Cardiac septum (tissue), 1 donor: ENCODE data around the gene CRYBA1. TPM values are rescaled to one million over a fixed set of nuclear protein-coding genes. Genes with fewer than 3 reads are reported as not detected.
"Not testable (repeated sequence)": the region's sequence is repeated elsewhere in the genome, so short reads cannot be mapped to it uniquely, and the experiment has no call there.

Experiments
- DNase-seq: peaks from one replicate; pipeline ENCODE4 v3.0.0-alpha.2; 2020; ENCODE audit warnings: low spot score
- intact Hi-C: fragments of 100-400 bp; cut with DNase I; formaldehyde crosslinking; loops from one replicate; pipeline ENCODE4 v1.14.0; 2022
- total RNA-seq: library from RNA; stranded (reverse); fragmentation: NEBNext Ultra II Directional; extraction: Animal tissue kit (Norgen Biotek cat#: 25700); gene quantifications from one replicate; pipeline ENCODE4 v1.2.1, GENCODE V29; 2021
- donor health status: DM: no; HTN: no; CAD: no.

CRYBA1 gene
- total RNA-seq, 1 donor from 2014 or later, result not detected

DNA sequence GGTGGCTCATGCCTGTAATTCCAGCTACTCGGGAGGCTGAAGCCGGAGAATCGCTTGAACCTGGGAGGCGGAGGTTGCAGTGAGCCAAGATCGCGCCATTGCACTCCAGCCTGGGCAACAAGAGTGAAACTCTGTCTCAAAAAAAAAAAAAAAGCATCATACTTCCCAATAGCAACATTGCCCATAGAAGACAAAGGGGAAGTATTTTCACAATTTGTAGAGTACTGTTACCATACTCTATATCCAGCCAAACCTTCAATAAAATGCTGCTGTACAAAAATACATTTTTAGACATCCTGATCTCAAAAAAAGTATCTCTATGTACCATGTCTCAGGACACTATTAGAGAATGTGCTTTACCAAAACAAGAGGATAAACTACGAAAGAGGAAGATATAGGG lies 11.7 kb upstream of the CRYBA1 start:
- DNase-seq, intact Hi-C loops: not testable (repeated sequence)

DNA sequence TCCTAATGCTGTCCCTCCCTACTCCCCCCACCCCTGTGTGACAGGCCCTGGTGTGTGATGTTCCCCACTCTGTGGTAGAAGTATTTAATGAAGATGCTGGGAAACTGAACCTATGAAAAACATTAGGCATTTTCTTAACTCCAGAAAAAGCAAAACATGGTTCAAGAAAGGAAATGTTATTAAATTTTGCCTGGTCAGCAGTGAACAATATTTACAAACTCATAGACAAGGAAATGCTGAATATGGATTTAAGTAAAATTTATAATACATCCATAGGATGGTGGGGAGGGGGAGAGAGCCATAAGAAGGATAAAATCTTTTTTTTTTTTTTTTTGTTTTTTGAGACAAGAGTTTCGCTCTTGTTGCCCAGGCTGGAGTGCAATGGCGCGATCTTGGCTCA lies 10.8 kb upstream of the CRYBA1 start:
- intact Hi-C loops, result no loop called here
- no peak for DNase-seq

DNA sequence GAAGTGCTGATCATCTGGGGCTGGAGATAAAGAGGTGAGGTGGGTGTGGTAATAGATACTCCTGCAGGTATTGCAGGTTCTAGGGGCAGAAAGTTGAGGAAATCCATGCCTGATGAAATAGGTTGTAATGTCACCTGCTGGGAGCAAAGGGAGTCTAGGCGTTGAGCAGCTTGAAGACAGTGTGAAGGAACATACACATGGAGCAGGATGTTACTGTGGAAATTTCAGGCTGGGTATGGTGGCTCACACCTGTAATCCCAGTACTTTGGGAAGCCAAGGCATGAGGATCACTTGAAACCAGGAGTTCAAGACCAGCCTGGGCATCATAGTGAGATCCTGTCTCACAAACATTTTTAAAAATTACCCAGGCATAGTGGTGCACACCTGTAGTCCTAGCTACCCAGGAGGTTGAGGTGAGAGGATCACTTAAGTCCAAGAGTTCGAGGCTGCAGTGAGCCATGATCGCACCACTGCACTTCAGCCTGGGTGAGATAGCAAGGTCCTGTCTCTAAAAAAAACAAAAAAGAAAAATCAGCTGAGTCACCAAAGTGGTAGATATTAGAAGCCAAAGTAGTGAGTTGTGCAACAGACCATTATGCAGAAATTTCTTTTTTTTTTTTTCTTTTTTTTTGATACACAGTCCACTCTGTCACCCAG lies 9.1 kb upstream of the CRYBA1 start:
- intact Hi-C loops, result no loop called here
- DNase-seq, result no peak

DNA sequence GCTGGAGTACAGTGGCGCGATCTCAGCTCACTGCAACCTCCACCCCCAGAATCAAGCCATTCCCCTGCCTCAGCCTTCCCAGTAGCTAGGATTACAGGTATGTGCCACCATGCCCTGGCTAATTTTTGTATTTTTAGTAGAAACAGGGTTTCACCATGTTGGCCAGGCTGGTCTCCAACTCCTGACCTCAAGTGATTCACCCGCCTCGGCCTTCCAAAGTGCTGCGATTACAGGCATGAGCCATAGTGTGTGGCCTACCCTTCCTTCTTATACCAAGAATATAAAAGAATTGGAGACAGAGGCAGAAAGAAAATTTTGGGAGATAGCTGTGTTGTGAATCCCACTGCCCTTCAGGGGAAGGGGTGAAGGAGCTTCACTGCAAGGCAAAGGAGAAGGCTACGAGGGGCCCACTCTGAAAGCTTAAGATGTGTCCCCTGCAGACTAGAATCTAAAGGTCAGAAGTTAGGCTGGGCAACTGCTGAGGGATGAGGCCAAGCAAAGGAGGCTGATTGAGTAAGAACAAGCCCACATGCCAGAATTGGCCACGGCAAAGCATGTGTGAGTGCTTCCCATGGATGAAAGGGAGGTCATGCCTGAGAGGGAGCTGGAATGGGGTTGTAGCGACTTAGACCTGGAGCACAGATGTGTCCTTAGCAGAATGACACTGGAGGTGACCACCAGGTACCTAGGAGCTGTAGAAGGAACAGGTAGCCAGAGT lies 8.4 kb upstream of the CRYBA1 start:
- intact Hi-C loops, result no loop called here
- DNase-seq, result no peak

DNA sequence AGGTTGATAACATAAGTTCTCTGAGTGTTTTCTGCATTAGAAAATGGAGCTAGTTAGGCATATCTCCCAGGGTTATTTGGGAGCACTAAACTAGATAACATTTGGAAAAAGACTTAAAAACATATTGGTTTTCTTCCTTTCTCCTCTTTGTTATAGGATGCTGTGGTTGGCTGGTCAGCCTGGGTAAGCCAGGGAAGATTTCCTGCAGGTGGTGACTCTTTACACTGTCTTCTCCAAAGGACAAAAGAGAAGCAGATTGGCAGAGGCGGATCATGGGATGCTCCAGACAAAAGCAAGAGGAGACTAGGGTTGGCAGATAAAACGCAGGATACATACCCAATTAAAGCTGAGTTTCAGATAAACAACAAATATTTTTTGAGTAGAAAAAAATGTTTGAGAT lies 6.2 kb upstream of the CRYBA1 start:
- intact Hi-C loops, result no loop called here
- no peak for DNase-seq

DNA sequence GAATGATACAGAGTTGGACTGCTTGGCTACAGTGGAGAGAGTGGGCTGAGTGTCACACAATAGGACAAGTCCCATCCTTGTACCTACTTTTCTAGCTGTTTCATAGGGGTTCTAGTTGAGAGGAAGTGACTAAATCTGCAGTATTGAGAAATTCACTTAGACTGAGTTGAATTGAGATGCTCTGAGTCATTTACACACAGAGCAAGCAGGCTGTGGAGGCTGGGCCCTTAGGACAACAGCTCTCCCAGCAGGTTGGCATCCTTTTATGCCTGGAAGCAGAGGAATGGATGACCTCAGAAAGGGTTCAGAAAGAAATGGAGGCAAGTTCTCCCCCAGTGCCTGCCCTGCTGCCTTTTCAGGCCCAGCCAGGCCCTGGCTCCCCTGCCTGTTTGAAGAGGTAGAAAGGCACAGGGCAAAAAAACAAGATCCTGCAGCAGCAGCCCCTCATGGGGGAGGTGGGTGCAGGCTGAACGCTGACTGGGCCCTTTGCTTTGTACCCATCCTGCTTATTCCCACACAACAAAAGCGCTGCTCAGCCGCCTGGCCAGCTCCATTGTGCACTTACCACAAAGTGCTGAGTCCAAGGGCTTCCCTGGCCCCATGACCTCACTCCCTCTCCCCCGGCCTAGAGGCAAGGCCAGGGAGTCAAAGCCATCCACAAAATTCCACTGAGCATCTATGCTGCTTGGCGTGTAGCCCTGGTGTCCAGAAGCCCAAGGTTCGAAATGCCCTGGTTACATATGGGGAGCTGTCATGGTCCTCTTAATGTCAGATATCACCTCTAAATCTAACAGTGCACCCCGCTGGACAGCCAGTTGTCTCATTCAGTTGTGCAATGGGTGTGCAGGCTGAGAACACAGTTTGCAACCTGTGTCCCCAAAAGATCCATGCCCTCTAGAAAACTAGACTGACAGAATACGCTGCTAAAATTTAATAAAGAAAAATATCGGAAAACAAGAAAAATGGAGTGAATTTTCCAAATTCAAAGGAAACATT lies 5.4 kb upstream of the CRYBA1 start:
- intact Hi-C loops, result no loop called here
- DNase-seq, result no peak

DNA sequence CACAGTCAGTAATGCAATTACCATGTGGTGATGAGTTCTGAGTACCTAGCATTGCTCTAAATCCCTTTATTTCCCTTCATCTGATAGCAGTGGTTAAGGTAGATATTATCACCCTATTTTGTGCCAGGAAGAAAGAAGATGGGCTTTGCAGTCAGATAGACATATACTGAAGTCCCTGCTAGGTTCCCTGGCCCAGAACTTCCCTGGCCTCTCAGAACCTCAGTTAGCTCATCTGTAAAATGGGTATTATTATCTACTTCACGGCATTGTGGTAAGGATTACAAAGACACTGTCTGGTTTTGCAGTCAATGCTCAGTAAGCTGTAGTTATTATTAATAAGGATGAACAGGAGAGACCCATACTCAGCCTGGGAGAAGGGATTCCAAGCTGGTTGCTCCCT lies 4.6 kb upstream of the CRYBA1 start:
- intact Hi-C loops, result no loop called here
- no peak for DNase-seq

DNA sequence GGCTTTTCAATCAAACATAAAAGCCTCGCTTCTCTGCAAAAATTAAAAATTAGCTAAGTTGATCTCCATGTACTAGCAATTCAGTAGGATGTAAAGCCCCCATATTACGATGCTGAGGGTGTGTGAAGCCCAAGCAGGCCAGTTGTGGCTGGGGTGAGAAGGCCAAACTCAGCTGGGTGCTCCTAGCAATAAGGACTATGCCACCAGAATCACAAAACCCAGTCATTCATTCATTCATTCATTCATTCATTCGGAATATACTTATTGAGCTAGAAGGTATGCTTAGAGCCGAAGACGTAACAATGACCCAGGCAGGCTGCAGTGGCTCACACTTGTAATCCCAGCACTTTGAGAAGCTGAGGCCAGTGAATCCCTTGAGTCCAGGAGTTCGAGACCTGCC lies 3.9 kb upstream of the CRYBA1 start:
- intact Hi-C loops, result no loop called here
- DNase-seq, result no peak

DNA sequence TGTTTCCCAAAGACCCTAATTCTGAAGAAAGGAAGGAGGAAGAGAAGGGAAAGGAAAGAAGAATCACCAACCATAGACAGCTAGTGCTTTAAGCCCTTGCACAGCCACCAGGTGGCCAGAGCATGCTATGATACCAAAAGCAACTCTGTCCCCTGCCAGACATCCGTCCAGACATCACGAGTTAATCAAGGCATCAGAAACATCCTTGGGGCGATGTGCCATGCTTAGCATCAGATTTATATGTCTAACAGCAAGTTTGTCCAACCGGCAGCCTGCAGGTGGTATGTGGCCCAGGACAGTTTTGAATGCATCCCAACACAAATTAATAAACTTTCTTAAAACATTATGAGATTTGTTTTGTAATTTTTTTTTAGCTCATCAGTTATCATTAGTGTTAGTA lies 2.9 kb upstream of the CRYBA1 start:
- intact Hi-C loops, result no loop called here
- no peak for DNase-seq

DNA sequence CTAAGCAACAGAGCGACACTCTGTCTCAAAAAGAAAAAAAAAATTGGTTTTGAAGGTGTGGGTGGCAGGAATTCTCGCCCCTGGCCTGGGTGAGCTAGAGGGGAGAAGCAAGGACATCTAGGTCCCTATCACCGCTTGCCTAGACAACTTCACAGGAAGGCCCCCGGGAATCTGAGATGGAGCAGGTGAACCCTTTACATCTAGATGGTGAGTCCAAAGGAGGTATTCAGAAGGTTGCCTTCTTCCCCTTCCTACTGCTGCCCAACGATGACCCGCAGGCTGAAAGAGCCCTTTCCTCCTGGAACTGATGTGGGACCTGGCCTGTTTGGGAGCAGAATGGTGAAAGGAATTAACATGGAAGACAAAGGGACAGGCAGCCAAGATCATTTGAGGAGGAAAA lies 1.3 kb upstream of the CRYBA1 start:
- DNase-seq, result no peak
- intact Hi-C loops, result no loop called here

DNA sequence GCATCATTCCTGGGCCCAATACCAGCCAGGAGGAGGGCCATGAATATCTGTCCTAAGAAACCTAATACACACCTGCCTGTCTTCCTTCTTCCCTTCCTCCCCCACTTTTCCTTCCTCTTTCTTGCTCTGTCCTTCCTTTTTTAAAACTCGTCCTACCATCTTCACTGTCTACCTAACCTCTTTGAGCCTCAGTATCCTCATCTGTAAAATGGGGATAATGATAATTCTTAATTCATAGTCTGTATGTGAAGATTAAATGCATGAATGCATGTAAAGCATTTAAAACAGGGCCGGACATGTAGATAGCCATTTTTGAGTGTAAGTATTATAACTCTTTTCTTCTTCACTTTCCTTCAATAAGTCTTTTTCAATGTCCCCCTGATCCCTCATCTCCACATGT lies 560 bp downstream of the CRYBA1 start:
- intact Hi-C loops, result no loop called here
- DNase-seq, result no peak

DNA sequence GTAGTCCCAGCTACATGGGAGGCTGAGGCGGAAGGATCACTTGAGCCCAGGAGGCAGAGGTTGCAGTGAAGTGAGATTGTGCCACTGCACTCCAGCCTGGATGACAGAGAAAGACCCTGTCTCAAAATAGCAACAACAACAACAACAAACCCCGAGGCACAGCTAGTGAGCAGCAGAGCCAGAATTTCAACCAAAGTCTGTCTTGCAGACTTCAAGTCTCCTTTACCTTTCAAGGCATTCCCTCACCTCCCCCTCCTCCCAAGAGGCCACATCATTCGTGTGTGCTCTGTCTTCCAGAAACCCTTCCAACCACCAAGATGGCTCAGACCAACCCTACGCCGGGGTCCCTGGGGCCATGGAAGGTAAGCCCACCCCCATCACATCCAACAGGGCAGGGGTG lies 2.2 kb downstream of the CRYBA1 start:
- no peak for DNase-seq
- intact Hi-C loops, result no loop called here

DNA sequence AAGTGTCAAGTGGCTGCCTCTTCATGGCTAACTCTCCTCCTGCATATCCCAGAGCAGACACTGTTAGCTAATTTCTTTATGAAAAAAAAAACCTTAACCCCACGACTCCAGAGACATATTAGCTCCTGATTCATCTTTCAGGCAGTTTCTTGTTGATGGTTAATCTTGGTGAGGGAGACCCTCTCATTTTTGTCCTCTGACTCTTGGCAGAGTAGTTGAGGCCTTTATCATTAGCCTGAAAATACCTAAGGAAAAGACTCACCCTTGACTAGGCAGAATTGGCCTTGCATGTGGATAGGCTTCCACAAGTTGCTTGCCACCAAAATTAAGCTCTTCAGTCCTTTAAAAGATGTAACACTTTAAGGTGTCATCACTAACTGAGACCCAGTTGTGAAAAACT lies 4.0 kb downstream of the CRYBA1 start:
- intact Hi-C loops, result loop anchor here (5.0 kb wide), 1 partner anchor 42 kb away; the partner anchor contains the start of gene NUFIP2
- DNase-seq, result no peak

DNA sequence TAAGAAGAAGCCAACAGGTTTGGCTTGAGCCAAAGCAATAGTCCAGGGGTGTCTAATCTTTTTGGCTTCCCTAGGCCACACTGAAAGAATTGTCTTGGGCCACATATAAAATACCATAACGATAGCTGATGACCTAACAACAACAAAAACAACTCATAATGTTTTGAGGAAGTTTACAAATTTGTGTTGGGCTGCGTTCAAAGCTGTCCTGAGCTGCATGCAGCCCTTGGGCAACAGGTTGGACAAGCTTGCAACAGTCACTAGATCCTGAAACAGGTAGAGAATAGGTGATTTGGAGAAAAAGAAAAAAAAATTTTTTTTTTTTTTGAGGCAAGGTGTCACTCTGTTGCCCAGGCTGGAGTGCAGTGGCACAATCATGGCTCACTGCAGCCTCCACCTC lies 4.5 kb downstream of the CRYBA1 start:
- intact Hi-C loops, result loop anchor here (5.0 kb wide), 1 partner anchor 41 kb away; the partner anchor contains the start of gene NUFIP2
- no peak for DNase-seq

DNA sequence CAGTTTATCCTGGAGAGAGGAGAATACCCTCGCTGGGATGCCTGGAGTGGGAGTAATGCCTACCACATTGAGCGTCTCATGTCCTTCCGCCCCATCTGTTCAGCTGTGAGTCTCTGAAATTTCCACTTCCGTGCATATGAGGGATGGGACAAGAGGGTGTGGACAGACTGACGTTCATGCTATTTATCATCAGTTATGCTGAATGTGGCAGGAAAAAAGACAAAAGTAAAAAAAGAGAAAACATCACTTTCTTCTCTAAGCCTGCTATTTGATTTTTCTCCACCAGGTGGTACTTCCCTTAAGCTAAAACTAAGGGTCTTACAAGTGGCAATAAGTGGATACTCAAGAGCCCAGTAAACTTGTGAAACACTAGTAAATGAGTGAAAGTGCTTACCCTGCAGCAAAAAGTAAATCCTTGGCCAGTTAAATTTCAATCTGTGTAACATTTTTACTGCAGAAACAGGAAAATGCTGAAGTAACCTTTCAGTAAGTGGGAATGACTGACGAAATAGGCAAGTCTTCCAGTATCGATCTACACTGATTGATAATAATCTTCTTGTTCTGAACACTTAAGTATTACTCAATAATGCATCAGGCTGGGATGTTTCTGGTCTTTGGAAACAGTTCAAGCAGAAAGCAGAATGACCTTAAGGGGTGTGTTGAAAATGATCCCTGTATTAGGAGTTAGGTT lies 5.6 kb downstream of the CRYBA1 start:
- intact Hi-C loops, result loop anchor here (5.0 kb wide), 1 partner anchor 40 kb away; the partner anchor contains the start of gene NUFIP2
- DNase-seq, result no peak

DNA sequence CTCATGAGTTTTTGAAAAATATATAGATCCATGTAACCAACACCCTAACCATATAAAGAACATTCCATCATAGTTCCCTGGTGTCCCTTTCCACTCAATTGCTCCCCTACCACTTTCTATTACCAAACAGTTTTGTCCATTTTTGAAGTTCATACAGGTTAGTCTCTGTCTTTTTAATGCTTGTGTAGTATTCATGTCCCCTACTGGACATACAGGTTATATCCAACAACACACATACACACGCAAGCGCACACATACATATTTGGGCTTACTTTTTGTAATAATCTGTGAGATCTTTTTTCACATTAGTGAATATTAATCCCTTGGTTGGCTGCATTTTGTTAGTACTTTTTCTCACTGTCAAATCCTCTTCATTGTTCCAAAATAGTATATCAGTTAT lies 6.4 kb downstream of the CRYBA1 start:
- DNase-seq, result no peak
- intact Hi-C loops, result loop anchor here (5.0 kb wide), 1 partner anchor 39 kb away; the partner anchor contains the start of gene NUFIP2

DNA sequence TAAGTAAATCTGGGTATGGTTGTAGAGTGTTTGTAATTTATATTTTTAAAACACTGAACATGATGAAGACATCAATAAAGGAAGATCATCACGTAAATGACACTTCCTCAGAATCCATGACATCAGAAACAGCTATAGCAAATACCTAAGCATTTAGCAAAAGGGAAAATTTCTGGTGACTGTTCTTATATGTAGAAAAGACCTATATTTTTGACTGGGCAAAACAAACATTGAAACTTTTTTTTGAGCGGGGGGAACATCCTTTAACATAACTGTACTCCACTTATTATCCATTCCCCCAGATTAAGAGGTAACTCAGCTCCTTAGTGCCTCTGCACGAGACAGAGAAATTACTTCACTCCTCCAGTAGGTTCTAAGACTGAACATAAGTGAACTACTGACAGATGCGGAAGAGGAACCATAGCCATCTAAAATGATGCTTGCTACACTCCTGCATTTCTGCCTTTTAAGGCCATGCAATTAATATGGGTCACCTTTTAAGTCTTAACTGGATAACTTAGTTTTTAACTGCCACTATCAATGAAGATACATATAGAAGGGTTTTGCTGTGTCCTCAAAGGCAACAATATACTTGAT lies 9.4 kb downstream of the CRYBA1 start:
- intact Hi-C loops, result no loop called here

DNA sequence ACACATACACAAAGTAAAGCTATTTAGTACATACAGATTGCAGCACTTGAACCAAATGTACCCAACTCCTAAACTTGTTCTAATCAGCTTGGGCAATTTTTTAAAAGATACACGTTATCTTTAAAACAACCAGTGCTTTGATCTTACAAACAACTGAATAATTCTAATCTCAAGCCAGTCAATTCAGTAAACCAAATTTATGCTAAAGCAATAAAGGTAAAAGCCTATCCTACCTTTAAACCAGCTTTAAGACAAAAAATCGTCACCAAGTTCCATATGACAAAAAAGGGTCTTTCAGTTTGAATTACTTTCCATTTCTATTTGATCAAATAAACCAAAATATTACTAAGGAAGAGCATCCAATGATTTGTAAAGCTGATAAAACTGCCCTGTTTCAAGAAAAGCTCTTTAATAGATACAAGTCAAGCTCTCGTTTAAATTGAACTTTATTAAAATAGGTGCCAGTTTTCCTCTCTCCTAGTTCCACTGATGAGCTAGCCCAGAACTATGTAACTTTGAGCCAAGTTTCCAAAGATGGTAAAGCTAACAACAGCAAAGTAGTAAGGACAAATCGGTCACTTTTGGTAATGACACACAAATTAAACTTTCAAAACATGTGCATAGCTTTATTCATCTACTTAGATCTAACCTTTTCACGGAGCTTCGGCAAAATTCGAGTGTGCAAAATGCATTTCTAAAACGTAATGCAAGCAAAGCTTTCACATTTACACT lies 10.2 kb downstream of the CRYBA1 start:
- DNase-seq, result no peak
- intact Hi-C loops, result no loop called here

More for the DNA sequence above, 9.4 kb downstream of the CRYBA1 start:
- DNase-seq, result no peak
